Muscle layer of duodenum (tissue), 2 donors: ENCODE data around the gene GALNTL6.

Experiments
- H3K27ac ChIP-seq: one replicate; pipeline ENCODE4 v1.7.0; 2013; ENCODE audit warnings: mild to moderate bottlenecking, low read length
- H3K27me3 ChIP-seq: one replicate; pipeline ENCODE4 v1.7.0; 2013; ENCODE audit warnings: low read depth, mild to moderate bottlenecking, control low read depth, low read length
- H3K36me3 ChIP-seq, 2 donors: one replicate each; pipeline ENCODE4 v1.7.0; 2013; ENCODE audit warnings: low read length in 2 of 2, control low read depth in 1 of 2, mild to moderate bottlenecking in 1 of 2; ENCODE audit not compliant: insufficient read depth in 2 of 2, control insufficient read depth in 1 of 2
- H3K4me1 ChIP-seq, 2 donors: one replicate each; pipeline ENCODE4 v1.7.0; 2013; ENCODE audit warnings: low read length in 2 of 2, mild to moderate bottlenecking in 2 of 2, control low read depth in 1 of 2, moderate library complexity in 1 of 2; ENCODE audit not compliant: insufficient read depth in 2 of 2, control insufficient read depth in 1 of 2
- H3K4me3 ChIP-seq, 2 donors: one replicate each; pipeline ENCODE4 v1.7.0; 2013; ENCODE audit warnings: low read length in 2 of 2, low read depth in 1 of 2, mild to moderate bottlenecking in 1 of 2
- H3K9me3 ChIP-seq, 2 donors: one replicate each; pipeline ENCODE4 v1.7.0; 2013; ENCODE audit warnings: low read length in 2 of 2, control low read depth in 1 of 2, mild to moderate bottlenecking in 1 of 2; ENCODE audit not compliant: control insufficient read depth in 1 of 2
- donor health status: healthy.

Gene GALNTL6

DNA sequence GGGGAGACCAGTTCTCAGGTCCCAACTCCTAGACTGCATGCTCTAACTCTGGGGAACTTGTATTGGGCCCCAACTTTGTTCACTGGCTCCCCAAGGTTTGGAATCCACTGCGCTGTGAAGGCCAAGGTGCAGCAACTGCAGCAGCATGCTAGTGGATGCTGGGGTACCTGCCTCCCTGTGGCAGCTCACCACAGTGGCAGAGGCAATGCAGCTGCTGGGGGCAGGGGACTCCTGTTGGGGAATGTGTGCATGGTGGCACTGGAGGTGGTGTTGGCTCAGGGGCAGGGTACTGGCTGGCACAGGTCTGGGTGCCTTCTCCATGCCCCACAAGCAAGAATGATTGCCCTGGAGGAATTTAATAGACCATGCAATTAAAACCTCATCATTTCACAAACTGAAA, 862.0 kb downstream of the GALNTL6 start:
- no peaks in the 10 kb centered on the region for H3K27me3 ChIP-seq
- H3K9me3 ChIP-seq: no peaks in the 10 kb centered on the region
- no peak overlapping the region for H3K4me3 ChIP-seq
- H3K4me1 ChIP-seq: no peaks in the 10 kb centered on the region
- no peak overlapping the region for H3K27ac ChIP-seq
- H3K36me3 ChIP-seq: no peaks in the 10 kb centered on the region

DNA sequence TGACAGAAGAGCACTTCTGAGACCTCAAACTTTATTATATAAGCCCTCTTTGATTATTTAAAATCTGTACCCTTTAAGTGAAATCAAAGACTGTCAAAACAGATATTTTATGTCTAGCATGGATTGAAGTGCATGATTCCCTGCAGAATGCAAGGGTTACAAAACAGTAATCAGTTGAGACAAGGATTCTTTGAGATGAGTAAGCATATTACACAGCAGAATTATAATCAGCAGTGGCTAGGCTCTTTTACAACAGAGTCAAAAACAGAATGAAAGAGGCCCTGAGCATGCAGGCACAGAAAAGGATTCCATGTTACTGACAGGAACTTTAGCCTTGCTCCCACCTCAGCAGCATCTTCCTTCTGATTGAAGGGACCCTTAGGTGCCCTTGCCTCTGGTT, 867.5 kb downstream of the GALNTL6 start:
- Histone ChIP-seq H3K9me3 (no peaks in the 10 kb centered on the region), H3K4me1 (no peaks in the 10 kb centered on the region), H3K4me3 (no peak overlapping the region), H3K27me3 (no peaks in the 10 kb centered on the region), H3K36me3 (no peaks in the 10 kb centered on the region), H3K27ac (no peak overlapping the region)

DNA sequence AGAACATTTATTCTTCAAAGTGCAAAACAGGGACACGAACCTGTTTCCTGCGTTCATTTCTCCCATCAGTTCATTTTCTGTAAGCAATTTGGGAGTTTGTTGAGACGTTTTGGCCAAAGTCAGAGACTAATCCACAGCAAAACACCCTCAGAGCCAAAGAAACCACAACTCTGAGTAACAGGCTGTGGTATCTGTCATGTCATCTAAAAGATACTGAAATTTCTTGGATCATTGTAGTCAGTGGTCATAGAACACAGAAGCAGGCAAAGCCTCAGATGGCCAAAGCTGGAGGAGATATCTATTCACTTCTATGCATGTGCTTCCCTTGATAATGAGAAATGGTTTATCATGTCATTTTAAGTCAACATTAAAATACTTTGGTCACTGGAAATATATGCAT, 869.8 kb downstream of the GALNTL6 start:
- Histone ChIP-seq H3K27me3 (no peaks in the 10 kb centered on the region), H3K9me3 (no peaks in the 10 kb centered on the region), H3K4me3 (no peak overlapping the region), H3K27ac (no peak overlapping the region), H3K4me1 (no peaks in the 10 kb centered on the region), H3K36me3 (no peaks in the 10 kb centered on the region)

DNA sequence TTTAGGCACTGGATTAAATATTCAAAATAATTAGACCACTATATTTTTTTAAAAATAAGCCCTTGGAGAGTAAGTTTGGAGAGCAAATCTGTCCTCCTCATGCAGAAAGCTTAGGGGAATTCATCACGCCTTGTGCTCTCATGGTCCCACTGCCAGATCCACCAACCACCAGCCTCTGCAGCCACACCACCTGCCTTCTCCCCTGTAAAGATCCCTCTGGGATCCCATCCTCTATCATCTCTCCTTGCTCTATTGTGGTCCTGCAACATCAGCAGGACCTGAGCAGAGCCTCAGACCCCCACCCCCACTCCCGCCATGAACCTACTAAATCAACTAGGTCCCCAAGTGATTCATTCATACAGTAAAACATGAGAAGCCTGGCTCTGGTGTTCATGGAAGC, 872.8 kb downstream of the GALNTL6 start:
- H3K27ac ChIP-seq: no peak overlapping the region
- H3K36me3 ChIP-seq: no peaks in the 10 kb centered on the region
- no peaks in the 10 kb centered on the region for H3K27me3 ChIP-seq
- peaks cover 1 to 3% of the 10 kb centered on the region in 2 donors for H3K9me3 ChIP-seq
- no peak overlapping the region for H3K4me3 ChIP-seq
- H3K4me1 ChIP-seq: no peaks in the 10 kb centered on the region

DNA sequence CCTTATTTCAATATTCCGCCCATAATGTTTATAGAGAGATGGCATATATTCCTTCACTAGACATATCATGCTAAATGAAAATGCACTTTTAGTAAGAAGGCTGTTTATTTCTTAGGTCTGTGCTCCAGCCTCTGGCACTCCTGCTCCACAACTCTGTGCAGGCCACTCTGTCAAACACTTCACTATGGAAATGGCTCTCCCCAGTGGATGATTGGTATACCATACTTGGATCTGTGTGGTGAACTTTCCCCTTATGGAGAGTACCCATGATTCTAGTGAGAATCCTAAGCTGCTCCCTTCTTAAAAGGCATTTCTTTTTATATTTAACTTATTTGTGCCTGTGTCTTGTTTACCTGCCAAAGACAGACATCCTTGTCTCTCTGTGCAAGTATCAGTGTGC, 875.3 kb downstream of the GALNTL6 start:
- H3K27ac ChIP-seq: no peak overlapping the region
- H3K4me3 ChIP-seq: no peak overlapping the region
- H3K9me3 ChIP-seq: peaks cover 7 to 13% of the 10 kb centered on the region in 2 donors
- H3K4me1 ChIP-seq: no peaks in the 10 kb centered on the region
- no peaks in the 10 kb centered on the region for H3K27me3 ChIP-seq
- no peaks in the 10 kb centered on the region for H3K36me3 ChIP-seq

DNA sequence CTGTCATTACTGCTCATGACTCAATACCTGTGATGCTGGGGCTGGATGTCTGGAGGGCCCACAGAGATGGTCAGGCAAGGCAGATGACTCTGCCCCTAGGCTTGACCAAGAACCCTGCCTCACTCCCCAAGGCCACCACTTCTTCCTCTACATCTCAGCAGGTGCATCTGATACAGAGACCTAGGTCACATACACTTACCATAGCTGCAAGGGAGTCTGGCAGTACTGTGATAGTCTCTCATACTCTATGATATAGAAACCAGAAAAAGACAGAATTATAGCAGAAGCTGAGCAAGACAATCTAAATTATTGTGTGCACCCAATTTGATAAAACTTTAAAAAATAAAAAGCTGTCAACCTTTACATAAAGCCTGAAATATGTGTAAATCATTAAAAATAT, 878.3 kb downstream of the GALNTL6 start:
- no peak overlapping the region for H3K27ac ChIP-seq
- peaks cover 7 to 13% of the 10 kb centered on the region in 2 donors for H3K9me3 ChIP-seq
- no peaks in the 10 kb centered on the region for H3K4me1 ChIP-seq
- no peaks in the 10 kb centered on the region for H3K36me3 ChIP-seq
- peak overlapping the region in 1 of 2 donors; percentile 19 for H3K4me3 ChIP-seq
- H3K27me3 ChIP-seq: no peaks in the 10 kb centered on the region

DNA sequence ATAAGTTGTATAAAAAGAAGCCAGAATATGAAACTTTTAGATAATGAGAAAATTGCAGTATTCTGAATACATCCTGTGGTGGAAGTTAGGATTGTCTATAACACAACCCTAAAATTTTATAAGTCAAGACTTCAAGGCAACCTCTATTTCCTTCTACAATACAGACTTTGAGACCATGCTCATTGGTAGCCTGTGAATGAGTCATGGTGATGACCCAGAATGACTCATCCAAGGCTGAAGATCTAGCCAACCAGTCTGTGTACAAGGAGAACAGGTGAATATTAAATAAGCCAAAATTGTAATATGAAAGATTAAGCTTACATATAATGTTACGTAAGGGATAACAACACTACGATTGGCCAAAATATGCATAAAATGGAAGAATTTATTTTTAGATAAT, 879.5 kb downstream of the GALNTL6 start:
- Histone ChIP-seq H3K27me3 (no peaks in the 10 kb centered on the region), H3K27ac (no peak overlapping the region), H3K9me3 (peaks cover 7 to 13% of the 10 kb centered on the region in 2 donors)

DNA sequence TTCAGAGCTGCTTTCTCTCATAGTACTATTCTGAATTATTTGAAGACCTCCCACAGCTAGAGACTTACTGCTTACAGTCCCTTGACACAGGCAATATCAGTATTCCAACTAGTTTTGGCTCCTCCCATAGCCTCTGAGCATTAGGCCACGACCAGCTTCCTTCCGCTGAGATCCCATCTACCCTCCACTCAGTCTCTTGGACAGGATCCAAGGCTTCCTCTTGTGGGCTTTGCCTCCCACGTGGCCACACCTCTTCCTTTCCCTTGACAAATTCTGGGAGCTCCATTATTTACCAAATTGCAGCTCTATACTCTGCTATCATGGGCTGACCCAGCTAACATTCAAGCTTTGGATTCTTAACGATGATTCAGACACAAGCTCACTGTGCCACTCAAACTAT, 885.1 kb downstream of the GALNTL6 start:
- H3K36me3 ChIP-seq: no peaks in the 10 kb centered on the region
- no peaks in the 10 kb centered on the region for H3K4me1 ChIP-seq
- H3K27me3 ChIP-seq: no peaks in the 10 kb centered on the region
- no peak overlapping the region for H3K4me3 ChIP-seq
- no peak overlapping the region for H3K27ac ChIP-seq
- H3K9me3 ChIP-seq: no peaks in the 10 kb centered on the region

More for the DNA sequence above, 879.5 kb downstream of the GALNTL6 start:
- Histone ChIP-seq H3K36me3 (no peaks in the 10 kb centered on the region), H3K4me1 (no peaks in the 10 kb centered on the region), H3K4me3 (no peak overlapping the region)

DNA sequence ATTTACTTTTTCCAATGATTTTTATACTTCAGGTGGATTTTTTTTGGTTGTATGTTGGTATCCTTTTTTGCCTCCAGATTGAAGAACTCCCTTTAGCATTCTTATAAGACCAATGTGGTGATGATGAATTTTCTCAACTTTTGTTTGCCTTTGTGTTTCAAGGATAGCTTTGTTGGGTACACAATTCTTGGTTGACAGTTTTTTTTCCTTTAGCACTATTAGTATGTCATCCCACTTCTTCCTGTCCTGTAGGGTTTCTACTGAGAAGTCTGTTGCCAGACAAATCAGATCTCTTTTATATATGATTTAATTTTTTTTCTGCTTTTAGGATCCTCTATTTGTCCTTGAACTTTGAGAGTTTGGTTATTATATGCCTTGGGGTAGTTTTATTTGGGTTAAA, 892.4 kb downstream of the GALNTL6 start:
- no peaks in the 10 kb centered on the region for H3K36me3 ChIP-seq
- H3K4me3 ChIP-seq: no peak overlapping the region
- H3K27me3 ChIP-seq: no peaks in the 10 kb centered on the region
- no peak overlapping the region for H3K27ac ChIP-seq
- no peaks in the 10 kb centered on the region for H3K4me1 ChIP-seq
- H3K9me3 ChIP-seq: peaks cover 8% of the 10 kb centered on the region in 2 donors

DNA sequence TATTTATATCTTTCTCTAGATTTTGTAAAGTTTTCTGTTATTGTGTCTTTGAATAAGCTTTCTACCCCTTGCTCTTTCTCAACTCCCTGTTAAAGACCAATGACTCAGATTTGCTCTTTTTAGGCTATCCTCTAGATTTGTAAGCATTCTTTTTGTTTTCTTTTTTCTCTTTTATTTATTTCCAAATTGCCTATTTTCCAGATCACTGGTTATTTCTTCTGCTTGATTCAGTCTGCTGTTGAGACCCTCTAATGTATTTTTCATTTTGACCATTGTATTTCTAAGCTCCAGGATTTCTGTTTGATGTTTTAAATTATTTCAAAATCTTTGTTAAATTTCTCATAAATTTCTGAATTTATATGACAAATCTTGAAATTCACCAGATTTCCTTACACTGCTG, 892.8 kb downstream of the GALNTL6 start:
- H3K9me3 ChIP-seq: peaks cover 8% of the 10 kb centered on the region in 2 donors
- no peaks in the 10 kb centered on the region for H3K4me1 ChIP-seq
- H3K27me3 ChIP-seq: no peaks in the 10 kb centered on the region

DNA sequence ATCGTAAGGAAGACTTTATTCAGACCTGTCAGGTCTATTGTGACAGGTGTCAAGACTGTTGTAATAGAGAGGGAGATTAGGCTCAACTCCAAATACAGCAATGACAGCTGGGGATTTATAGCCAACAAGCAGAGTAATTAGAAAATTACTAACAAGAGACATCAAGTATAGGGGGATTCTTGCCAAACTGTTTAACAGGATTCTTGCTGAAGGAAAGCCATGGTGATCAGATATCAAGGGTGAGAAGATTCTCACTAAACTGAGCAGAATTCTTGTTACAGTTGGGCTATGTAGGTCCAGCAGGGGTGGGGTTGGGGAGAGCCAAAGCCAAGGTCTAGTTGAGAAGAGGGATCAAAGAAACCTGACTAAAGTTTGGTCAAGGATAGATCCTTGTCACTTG, 894.4 kb downstream of the GALNTL6 start:
- no peak overlapping the region for H3K4me3 ChIP-seq
- no peak overlapping the region for H3K27ac ChIP-seq
- no peaks in the 10 kb centered on the region for H3K36me3 ChIP-seq
- H3K9me3 ChIP-seq: peaks cover 8% of the 10 kb centered on the region in 2 donors
- H3K27me3 ChIP-seq: no peaks in the 10 kb centered on the region
- no peaks in the 10 kb centered on the region for H3K4me1 ChIP-seq

More for the DNA sequence above, 892.8 kb downstream of the GALNTL6 start:
- Histone ChIP-seq H3K27ac (no peak overlapping the region), H3K4me3 (no peak overlapping the region), H3K36me3 (no peaks in the 10 kb centered on the region)

DNA sequence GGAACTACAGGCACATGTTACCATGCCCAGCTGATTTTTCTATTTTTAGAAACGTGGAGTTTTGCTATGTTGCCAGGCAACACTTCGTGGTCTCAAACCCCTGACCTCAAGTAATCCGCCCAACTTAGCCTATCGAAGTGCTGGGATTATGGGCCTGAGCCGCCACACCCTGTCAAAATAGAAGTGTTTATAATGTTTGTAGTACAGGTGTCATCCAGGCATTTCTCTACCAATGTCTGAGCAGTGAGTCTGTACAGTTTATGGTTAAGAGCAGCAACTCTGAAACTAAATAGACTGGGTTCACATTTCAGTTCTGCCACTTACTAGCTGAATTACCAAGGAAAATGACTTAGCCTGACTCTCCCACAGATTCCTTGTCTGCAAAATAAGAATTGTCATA, 895.0 kb downstream of the GALNTL6 start:
- H3K27me3 ChIP-seq: no peaks in the 10 kb centered on the region
- peaks cover 8% of the 10 kb centered on the region in 2 donors for H3K9me3 ChIP-seq
- no peaks in the 10 kb centered on the region for H3K4me1 ChIP-seq
- H3K27ac ChIP-seq: no peak overlapping the region
- no peaks in the 10 kb centered on the region for H3K36me3 ChIP-seq
- no peak overlapping the region for H3K4me3 ChIP-seq
